Stimulated activated CD4-positive, alpha-beta T cell treated with anti-CD3 and anti-CD28 coated beads, Interleukin-15, amount 100 ng/mL, for 24 hours (primary cell): Measurements from ENCODE around the gene HMGB2.

Experiments used
- DNase-seq: peaks from one replicate; pipeline ENCODE4 v3.0.0-alpha.2; 2020

Gene HMGB2

GRCh38 chr4:173333658-173334084, 487 bp downstream of the HMGB2 start:
- peak; percentile 63 for DNase-seq

- DNase-seq = no peak
Measured at GRCh38 chr4:173332963-173333657, 1.0 kb downstream of the HMGB2 start.

GRCh38 chr4:173332021-173332487, 2.1 kb downstream of the HMGB2 start:
- no peak for DNase-seq

- DNase-seq = no peak
Measured at GRCh38 chr4:173330590-173330989, 3.6 kb downstream of the HMGB2 start.

GRCh38 chr4:173328236-173328901, 5.8 kb downstream of the HMGB2 start:
- no peak for DNase-seq

GRCh38 chr4:173325007-173325736, 9.0 kb downstream of the HMGB2 start:
- no peak for DNase-seq

GRCh38 chr4:173319696-173320095, 14.5 kb downstream of the HMGB2 start:
- DNase-seq = no peak

- no peak for DNase-seq
Measured at GRCh38 chr4:173318648-173319211, 15.4 kb downstream of the HMGB2 start.

- DNase-seq = no peak
Measured at GRCh38 chr4:173318240-173318639, 15.9 kb downstream of the HMGB2 start.

- no peak for DNase-seq
Measured at GRCh38 chr4:173317004-173317403, 17.2 kb downstream of the HMGB2 start.

- no peak for DNase-seq
Measured at GRCh38 chr4:173316060-173316459, 18.1 kb downstream of the HMGB2 start.

GRCh38 chr4:173314715-173315114, 19.4 kb downstream of the HMGB2 start:
- no peak for DNase-seq

- DNase-seq = no peak
Measured at GRCh38 chr4:173311368-173311767, 22.8 kb downstream of the HMGB2 start.

GRCh38 chr4:173307778-173308177, 26.4 kb downstream of the HMGB2 start:
- no peak for DNase-seq

- no peak for DNase-seq
Measured at GRCh38 chr4:173301518-173302201, 32.5 kb downstream of the HMGB2 start.

- no peak for DNase-seq
Measured at GRCh38 chr4:173294444-173294843, 39.7 kb downstream of the HMGB2 start.

GRCh38 chr4:173293663-173294062, 40.5 kb downstream of the HMGB2 start:
- DNase-seq = no peak

GRCh38 chr4:173291899-173292298, 42.3 kb downstream of the HMGB2 start:
- no peak for DNase-seq

GRCh38 chr4:173289353-173289727, 44.8 kb downstream of the HMGB2 start:
- no peak for DNase-seq

- no peak for DNase-seq
Measured at GRCh38 chr4:173288698-173289352, 45.3 kb downstream of the HMGB2 start.

- DNase-seq = peak; percentile 83
Measured at GRCh38 chr4:173288296-173288695, 45.9 kb downstream of the HMGB2 start.

GRCh38 chr4:173287486-173287885, 46.7 kb downstream of the HMGB2 start:
- DNase-seq = no peak
